HG03520 (cell line): ENCODE measurements around the gene C1orf56.

Experiments used
- ATAC-seq: cut with Tn5 transposase; IDR thresholded peaks from one replicate; pipeline ENCODE4 v1.9.1; 2021; ENCODE audit warnings: mild to moderate bottlenecking, moderate library complexity; ENCODE audit not compliant: unreplicated experiment

C1orf56 gene

DNA sequence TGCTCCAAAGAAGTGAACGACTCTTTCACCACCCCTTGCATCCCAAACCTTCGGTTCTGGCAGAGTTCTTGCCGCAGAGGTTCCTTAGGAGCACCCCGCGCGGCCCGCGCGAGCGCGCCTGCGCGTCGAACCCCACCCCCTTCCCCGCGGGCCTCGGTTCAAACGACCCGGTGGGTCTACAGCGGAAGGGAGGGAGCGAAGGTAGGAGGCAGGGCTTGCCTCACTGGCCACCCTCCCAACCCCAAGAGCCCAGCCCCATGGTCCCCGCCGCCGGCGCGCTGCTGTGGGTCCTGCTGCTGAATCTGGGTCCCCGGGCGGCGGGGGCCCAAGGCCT is at the start of gene C1orf56:
C1orf56 (plus strand) TSS at position 161 of the 334 bp plus-strand sequence; CDS start at position 258, 97 bp downstream.
- ATAC-seq: no peak

- no peak for ATAC-seq
Observed at GRCh38 chr1:150997949-150998348, 49.6 kb upstream of the C1orf56 start.

DNA sequence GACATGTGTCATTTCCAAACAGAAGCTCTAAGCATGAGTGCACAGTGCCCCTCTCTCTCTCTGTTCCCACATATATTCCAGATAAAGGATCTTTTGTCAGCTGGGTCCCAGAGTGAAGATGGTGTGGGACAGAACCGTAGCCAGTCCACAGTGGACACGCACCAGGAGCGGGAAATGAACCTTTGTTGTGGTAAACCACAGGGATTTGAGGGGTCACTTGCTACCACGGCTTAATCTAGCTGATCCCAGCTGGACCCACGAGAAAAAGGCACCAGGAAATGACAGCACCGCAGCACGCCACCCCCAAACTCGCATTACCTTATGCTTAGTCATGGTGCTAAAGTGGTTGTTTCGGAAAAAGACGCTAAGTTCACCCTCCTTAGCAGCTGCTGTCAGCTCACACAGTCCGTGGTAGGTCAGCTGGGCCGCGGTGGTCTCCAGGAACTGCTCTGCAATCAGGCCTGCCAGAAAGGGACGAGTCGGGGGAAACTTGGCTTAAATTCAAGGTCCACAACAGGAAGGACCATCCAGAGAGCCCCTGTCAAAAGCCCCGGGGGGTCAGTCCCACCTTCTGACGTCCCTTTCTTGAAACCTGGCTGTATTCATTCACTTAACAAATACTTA is 48.4 kb upstream of the C1orf56 start:
- no peak for ATAC-seq

- ATAC-seq: no peak
Observed at GRCh38 chr1:150999926-151000325, 47.6 kb upstream of the C1orf56 start.

GRCh38 chr1:151000408-151000807 is 47.1 kb upstream of the C1orf56 start:
- no peak for ATAC-seq

DNA sequence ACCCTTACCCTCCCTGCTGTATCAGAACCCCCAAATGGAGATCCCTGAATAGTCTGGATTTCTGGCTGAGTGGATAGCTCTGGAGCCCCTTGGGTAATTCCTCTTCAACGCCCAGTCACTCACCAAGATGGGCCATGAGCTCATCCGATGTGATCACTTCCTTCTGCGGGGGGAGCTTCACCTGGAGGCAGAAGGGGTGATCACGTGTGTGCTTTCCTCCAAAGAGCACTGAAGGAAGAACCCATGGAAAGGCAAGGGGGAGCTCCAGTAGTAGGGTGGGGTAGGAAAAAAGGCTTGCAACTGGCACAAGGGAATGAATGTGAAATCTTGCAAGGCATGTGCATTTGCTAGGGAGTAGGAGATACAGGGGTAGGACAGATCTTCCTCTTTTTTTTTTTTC is 45.9 kb upstream of the C1orf56 start:
- no peak for ATAC-seq

DNA sequence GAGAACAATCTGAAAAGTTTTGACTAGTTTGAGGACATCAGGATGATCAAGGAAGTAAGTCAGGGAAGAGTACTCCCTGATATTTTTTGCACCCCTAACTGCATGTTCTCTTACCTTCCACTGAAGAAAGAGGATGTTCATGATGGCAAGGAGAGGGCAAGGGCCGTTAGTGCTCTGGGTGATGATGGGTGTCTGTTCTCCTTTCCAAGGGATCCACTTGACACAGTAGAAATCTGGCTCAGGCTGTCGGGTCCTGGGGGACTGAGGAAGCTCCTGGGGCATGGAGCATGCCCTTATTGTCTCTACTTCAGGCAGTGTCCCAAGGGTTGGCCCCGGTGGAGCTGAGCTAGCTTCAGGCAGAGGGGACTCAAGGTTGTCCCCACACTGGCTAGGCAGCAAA is 45.5 kb upstream of the C1orf56 start:
- ATAC-seq: no peak

- no peak for ATAC-seq
Observed at GRCh38 chr1:151002611-151003010, 44.9 kb upstream of the C1orf56 start.

GRCh38 chr1:151003180-151003579 is 44.4 kb upstream of the C1orf56 start:
- no peak for ATAC-seq

DNA sequence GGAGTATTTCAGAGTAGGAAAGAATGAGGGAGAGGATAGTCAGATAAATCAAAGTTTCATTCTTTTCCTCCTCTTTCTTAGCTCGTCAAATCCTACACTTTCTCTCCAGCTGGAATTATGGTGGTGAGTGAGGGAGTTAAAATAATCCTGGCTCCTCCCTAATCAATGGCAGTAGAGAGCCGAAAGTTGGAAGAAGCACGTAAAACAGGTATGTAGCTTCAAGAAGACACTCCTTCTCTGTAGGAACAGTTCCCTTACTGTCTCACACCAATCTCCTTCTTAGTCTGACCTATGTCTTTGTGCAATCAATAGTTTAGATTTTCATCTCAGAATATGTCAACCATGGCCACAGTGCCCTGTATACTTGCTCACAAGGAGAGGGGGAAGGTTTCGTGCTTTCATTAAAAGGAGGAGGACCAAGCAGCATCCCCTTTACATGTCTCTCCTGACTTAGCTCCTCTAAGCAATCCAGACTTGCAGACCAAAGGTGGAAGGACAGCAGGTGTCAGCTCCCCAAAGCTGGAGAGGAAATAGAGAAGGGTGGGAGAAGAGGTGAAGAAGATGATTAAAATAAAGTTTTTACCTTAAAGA is 41.7 kb upstream of the C1orf56 start:
- no peak for ATAC-seq

DNA sequence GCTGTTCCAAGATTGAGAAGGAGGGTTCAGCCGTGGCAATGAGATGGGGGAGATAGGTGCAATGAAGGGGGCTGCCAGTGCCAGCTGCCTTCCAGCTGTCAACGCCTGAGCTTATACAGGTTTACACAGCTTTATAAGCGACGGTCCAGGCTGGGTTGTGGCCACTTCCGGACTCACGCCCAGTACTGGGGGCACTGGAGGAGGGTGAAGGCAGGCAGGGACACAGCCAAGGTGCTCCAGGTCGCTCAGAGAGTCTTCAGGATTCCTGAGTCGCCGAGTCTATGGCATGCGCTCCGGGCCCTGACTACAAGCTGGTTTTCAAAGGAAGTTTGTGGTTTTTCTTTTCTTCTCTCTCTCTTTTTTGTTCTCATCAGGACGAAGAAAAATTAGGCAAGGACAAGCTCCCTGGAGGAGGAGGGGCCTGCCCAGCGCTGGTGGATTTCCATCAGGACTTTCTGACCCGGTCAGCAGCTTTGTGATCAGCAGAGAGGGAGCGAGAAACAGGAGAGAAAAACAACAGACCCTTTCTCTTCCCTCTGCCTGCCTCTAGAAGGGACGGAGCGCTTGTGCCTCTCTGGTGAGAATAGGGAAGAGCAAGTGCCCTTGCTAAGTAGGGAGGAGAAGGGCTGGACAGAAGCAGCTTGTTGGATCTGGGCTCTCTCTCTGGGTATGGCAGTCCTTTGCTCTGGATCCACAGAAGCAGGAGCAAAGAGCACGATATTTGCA is 41.1 kb upstream of the C1orf56 start, which contains the start of gene MINDY1:
MINDY1 (minus strand) TSS at position 576 of the 726 bp plus-strand sequence. CDS start 4,285 bp downstream, outside the sequence.
- no peak for ATAC-seq

DNA sequence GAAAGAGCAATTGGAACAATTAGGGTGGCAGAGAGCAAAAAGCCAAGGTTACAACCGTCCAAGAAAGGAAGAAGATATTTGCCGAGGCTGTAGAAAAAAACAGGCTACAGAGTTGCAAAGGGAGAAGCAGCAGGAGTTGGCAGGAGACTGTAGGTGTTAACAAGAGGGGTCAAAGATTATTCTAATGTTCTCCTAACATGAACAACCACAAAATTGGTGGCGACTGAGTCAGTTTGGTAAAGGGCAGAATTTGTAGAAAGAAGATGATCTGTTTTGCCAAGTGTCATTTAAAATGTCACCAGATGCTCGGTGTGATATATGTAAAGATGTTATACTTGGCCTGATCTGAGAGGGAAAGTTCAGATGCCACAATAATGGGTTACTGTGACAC is 39.7 kb upstream of the C1orf56 start:
- ATAC-seq: no peak

- peak; percentile 56 for ATAC-seq
Observed at GRCh38 chr1:151008244-151009205, 39.0 kb upstream of the C1orf56 start, which contains the start of gene PRUNE1. TSS of gene PRUNE1 (plus strand) at chr1:151008449. CDS start at chr1:151008633, 184 bp downstream.

GRCh38 chr1:151009206-151009587 is 38.4 kb upstream of the C1orf56 start:
- no peak for ATAC-seq

- no peak for ATAC-seq
Observed at GRCh38 chr1:151009674-151010345, 37.7 kb upstream of the C1orf56 start.

DNA sequence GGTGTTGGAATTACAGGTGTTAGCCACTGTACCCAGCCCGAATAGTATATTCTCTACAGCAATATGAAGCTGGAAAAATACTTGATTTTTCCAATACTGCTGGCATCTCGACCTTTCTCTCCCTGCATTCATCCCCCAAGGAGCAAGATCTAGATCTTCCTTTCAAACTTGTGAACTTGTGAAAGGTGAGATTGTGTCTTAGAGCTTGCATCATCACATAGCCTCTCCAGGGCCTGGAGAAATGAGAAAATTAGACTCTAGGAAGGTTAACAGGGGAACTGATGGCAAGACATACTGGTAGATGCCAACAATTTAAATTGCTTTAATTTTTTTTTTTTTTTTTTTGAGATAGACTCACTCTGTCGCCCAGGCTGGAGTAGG is 37.2 kb upstream of the C1orf56 start:
- ATAC-seq: no peak

- no peak for ATAC-seq
Observed at GRCh38 chr1:151011154-151011850, 36.2 kb upstream of the C1orf56 start.

DNA sequence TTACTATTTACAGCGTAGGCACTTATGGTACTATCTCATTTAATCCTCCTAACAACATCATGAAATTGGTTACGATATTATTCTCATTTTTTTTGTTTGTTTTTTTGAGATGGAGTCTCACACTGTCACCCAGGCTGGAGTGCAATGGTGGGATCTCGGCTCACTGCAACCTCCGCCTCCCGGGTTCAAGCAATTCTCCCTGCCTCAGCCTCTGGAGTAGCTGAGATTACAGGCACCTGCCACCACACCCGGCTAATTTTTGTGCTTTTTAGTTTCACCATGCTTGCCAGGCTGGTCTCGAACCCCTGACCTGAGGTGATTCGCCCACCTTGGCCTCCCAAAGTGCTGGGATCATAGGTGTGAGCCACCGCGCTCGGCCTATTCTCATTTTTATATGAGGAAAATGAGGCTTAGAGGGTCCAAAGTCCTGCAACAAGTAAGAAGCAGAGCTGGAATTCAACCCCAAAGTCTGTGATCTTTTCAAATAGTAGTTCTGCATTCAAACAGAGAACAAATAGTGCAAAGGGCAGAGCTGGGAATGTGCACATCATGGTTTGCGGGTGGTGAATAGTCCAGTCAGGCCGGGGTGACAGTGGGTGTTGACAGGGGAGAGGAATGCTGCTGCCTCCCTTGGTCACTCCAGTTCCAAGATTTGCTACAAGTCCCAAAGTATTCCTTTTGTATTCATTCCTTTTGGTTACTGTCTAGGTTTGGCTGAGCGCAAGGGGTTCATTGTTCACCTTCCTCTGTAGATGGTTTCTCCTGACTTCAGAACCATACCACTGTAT is 34.7 kb upstream of the C1orf56 start:
- ATAC-seq: no peak

GRCh38 chr1:151013518-151013917 is 34.0 kb upstream of the C1orf56 start:
- ATAC-seq: no peak
